ENCODE measurements around the gene CFAP20DC. TPM values are rescaled to one million over a fixed set of nuclear protein-coding genes. Genes with fewer than 3 reads are reported as not detected.

CFAP20DC gene
- total and polyA plus RNA-seq, 2 of the 4 experiments (the other 2 are of a cell fraction): 1.2 to 1.6 TPM

- Histone ChIP-seq H2AK5ac (ENCODE audit: low read depth, low read length) (no peak overlapping the region), H3K18ac (ENCODE audit: low read depth, low read length) (no peak overlapping the region), H3K4ac (ENCODE audit: low read depth, low read length) (no peak overlapping the region), H4K20me1 (ENCODE audit: insufficient read depth, low read length) (no peaks in the 10 kb centered on the region), H3K4me2 (ENCODE audit: low read depth, low read length) (no peak overlapping the region), H3K9me3 (ENCODE audit: control insufficient read depth, insufficient read depth, low read length) (no peaks in the 10 kb centered on the region), H3K56ac (ENCODE audit: extremely low read depth, insufficient read depth, low read length) (no peak overlapping the region), H3K4me3 (ENCODE audit: insufficient read depth, low read depth, low read length) (no peak overlapping the region), H3K9ac (ENCODE audit: low read depth, low read length) (no peak overlapping the region), H3K14ac (replicated peaks; ENCODE audit: low read depth, low read length) (no peak overlapping the region), H3K36me3 (ENCODE audit: control insufficient read depth, insufficient read depth, low read length) (no peaks in the 10 kb centered on the region), H2BK20ac (ENCODE audit: low read depth, low read length) (no peak overlapping the region), H2BK120ac (ENCODE audit: low read depth, low read length) (no peak overlapping the region), H2BK5ac (ENCODE audit: low read depth, low read length, poor library complexity, severe bottlenecking) (no peak overlapping the region), H4K8ac (ENCODE audit: low read depth in 2 of 2, low read length in 2 of 2) (no peak overlapping the region), H3K79me1 (ENCODE audit: low read depth in 1 of 2, low read length in 2 of 2) (no peaks in the 10 kb centered on the region), H2AFZ (replicated peaks; ENCODE audit: low read length, poor library complexity) (no peak overlapping the region), H2BK15ac (ENCODE audit: low read depth, low read length) (no peak overlapping the region), H3K23ac (ENCODE audit: low read depth, low read length) (no peak overlapping the region), H3K27ac (ENCODE audit: insufficient read depth, low read length) (no peak overlapping the region), H3K27me3 (ENCODE audit: control insufficient read depth, insufficient read depth, low read length) (no peaks in the 10 kb centered on the region; the same call in 1 of the 2 replicates), H2AK9ac (replicated peaks; ENCODE audit: low read depth, low read length, poor library complexity) (no peak overlapping the region), H4K5ac (ENCODE audit: low read depth, low read length) (no peak overlapping the region), H4K91ac (ENCODE audit: insufficient read depth, low read depth, low read length) (no peak overlapping the region), H3K9me1 (ENCODE audit: insufficient read depth, low read length) (no peaks in the 10 kb centered on the region), H3K4me1 (ENCODE audit: control insufficient read depth, insufficient read depth, low read length) (no peaks in the 10 kb centered on the region)
- TF ChIP-seq USF2 (IDR thresholded peaks at IDR 0.05; ENCODE audit: low read depth, low read length) (no peak), SMC3 (IDR thresholded peaks at IDR 0.05; ENCODE audit: low read depth, low read length) (no peak), RCOR1 (IDR thresholded peaks at IDR 0.05; ENCODE audit: insufficient replicate concordance, low read length) (no peak), BHLHE40 (IDR thresholded peaks at IDR 0.05; ENCODE audit: low read depth, low read length) (no peak), ELK1 (IDR thresholded peaks at IDR 0.05; ENCODE audit: borderline replicate concordance, low read depth, low read length) (no peak), MAZ (IDR thresholded peaks at IDR 0.05; ENCODE audit: borderline replicate concordance, low read depth, low read length) (no peak), CHD1 (IDR thresholded peaks at IDR 0.05; ENCODE audit: low read depth, low read length) (no peak), RFX5 (IDR thresholded peaks at IDR 0.05; ENCODE audit: low read depth, low read length) (no peak), MXI1 (IDR thresholded peaks at IDR 0.05; ENCODE audit: borderline replicate concordance, low read depth, low read length) (no peak), NFE2L2 (IDR thresholded peaks at IDR 0.05; ENCODE audit: low read depth, low read length) (no peak), POLR2A (IDR thresholded peaks at IDR 0.05; ENCODE audit: low read depth, low read length) (no peak), CEBPB (IDR thresholded peaks at IDR 0.05; ENCODE audit: low read depth, low read length) (no peak), FOS (IDR thresholded peaks at IDR 0.05; ENCODE audit: low read depth, low read length) (no peak)
- in situ Hi-C loops (cut with MboI; ENCODE audit: low sequenced_read_pairs) (no loop called here), intact Hi-C loops (cut with micrococcal nuclease) (no loop called here), dilution Hi-C loops (cut with HindIII; ENCODE audit: low sequenced_read_pairs, unreplicated experiment) (no loop called here)
- ATAC-seq (ENCODE audit: low read depth): no peak
- no TSS peak for BruUV-seq (replicated peaks)
- ChIA-PET CTCF (no interaction called here), POLR2A (ENCODE audit: unreplicated experiment) (no interaction called here)
- no peak for DNase-seq
- no CpG with 5 or more reads among the region's 2 CpGs for WGBS, 2 experiments (ENCODE audit: extremely low coverage in 2 of 2, insufficient read length in 1 of 2)
Measured at GRCh38 chr3:58792921-58793451, 256.8 kb downstream of the CFAP20DC start.
